NT2/D1 (cell line): ENCODE data around the gene HCRTR1.

ENCODE experiments used
- DNase-seq: peaks from one replicate; pipeline ENCODE4 v3.0.0-alpha.2; 2011; ENCODE audit warnings: low read depth, low spot score
- H3K27me3 ChIP-seq: 2 replicates; pipeline ENCODE4 v1.6.0; 2011; ENCODE audit warnings: mild to moderate bottlenecking; ENCODE audit not compliant: insufficient read length, insufficient read depth
- H3K36me3 ChIP-seq: 2 replicates; pipeline ENCODE4 v1.6.1; 2011; ENCODE audit warnings: mild to moderate bottlenecking, low read length, mixed read lengths; ENCODE audit not compliant: insufficient read depth, insufficient read length
- H3K4me1 ChIP-seq: 2 replicates; pipeline ENCODE4 v1.5.1; 2011; ENCODE audit not compliant: insufficient read depth, insufficient read length
- H3K4me3 ChIP-seq: 2 replicates; pipeline ENCODE4 v1.5.1; 2011; ENCODE audit warnings: low read depth; ENCODE audit not compliant: insufficient read length
- H3K9ac ChIP-seq: 2 replicates; pipeline ENCODE4 v1.6.0; 2011; ENCODE audit warnings: low read depth; ENCODE audit not compliant: insufficient read length
- H3K9me3 ChIP-seq: 2 replicates; pipeline ENCODE4 v1.5.1; 2011; ENCODE audit warnings: mild to moderate bottlenecking, low read length; ENCODE audit not compliant: insufficient read depth
- SUZ12 ChIP-seq: IDR thresholded peaks from 2 replicates; pipeline ENCODE4 v1.6.1; 2011; ENCODE audit not compliant: insufficient read length, insufficient read depth; ENCODE audit errors: extremely low read depth
- YY1 ChIP-seq: IDR thresholded peaks from 2 replicates; pipeline ENCODE4 v1.6.1; 2011; ENCODE audit not compliant: insufficient read length, insufficient read depth
- ZNF274 ChIP-seq: IDR thresholded peaks from 2 replicates; pipeline ENCODE4 v1.6.1; 2011; ENCODE audit warnings: mild to moderate bottlenecking, low read depth, low read length

Gene HCRTR1

DNA sequence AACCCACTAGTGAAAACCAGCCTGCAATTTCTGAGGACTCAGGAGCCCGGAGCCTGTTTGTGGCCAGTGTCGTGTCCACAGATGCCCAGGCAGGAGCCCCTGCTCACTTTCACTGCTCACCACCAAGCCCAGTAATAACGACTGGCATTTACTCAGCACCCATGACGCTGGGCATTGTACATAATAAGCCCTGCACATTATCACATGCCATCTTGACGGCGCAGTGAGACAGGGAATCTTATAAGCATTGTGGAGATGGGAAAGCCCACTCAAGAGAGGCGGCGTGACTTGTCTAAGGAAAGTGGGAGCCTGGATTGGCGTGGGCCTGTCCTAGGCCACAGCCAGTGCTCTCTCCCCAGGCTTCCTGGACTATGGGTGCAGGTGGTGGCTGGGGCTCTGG lies 55.9 kb downstream of the HCRTR1 start:
- Histone ChIP-seq H3K4me3 (no peak overlapping the region), H3K9me3 (no peaks in the 10 kb centered on the region), H3K4me1 (peaks cover 35% of the 10 kb centered on the region), H3K36me3 (no peaks in the 10 kb centered on the region), H3K9ac (no peak overlapping the region), H3K27me3 (peaks cover 3% of the 10 kb centered on the region)
- no peak for DNase-seq
- TF ChIP-seq ZNF274 (no peak), YY1 (no peak), SUZ12 (no peak)

DNA sequence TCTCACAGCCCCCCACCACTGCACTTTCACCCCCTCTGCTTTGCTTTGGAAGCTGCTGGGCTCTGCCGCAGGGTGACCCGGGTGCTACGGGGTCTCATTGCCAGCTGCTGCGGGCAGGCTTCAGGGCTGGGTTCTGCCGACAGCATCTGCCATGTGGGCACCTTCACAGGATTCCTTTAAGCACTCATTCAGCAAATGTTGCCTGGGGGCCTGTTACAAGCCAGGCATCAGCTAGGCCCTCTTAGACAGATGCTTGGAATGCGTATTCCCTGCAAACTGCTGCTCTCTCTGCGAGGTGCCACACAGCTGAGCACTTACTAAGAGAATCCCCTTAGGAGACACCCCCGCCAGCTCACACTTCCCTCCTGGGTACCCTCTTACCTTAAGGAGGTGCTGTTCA lies 57.1 kb downstream of the HCRTR1 start:
- Histone ChIP-seq H3K36me3 (no peaks in the 10 kb centered on the region), H3K9ac (no peak overlapping the region), H3K27me3 (no peaks in the 10 kb centered on the region), H3K4me3 (no peak overlapping the region), H3K4me1 (peaks cover 33% of the 10 kb centered on the region), H3K9me3 (no peaks in the 10 kb centered on the region)
- DNase-seq, result peak; percentile 47
- TF ChIP-seq YY1 (no peak), SUZ12 (no peak), ZNF274 (no peak)

GRCh38 chr1:31675161-31675560 lies 57.7 kb downstream of the HCRTR1 start:
- Histone ChIP-seq H3K27me3 (no peaks in the 10 kb centered on the region), H3K9ac (peak overlapping the region; percentile 1), H3K9me3 (no peaks in the 10 kb centered on the region), H3K4me1 (peaks cover 33% of the 10 kb centered on the region), H3K36me3 (no peaks in the 10 kb centered on the region), H3K4me3 (no peak overlapping the region)
- TF ChIP-seq ZNF274 (no peak), SUZ12 (no peak), YY1 (no peak)
- no peak for DNase-seq

GRCh38 chr1:31675756-31676155 lies 58.3 kb downstream of the HCRTR1 start:
- Histone ChIP-seq H3K27me3 (no peaks in the 10 kb centered on the region), H3K36me3 (peaks cover 2% of the 10 kb centered on the region), H3K4me1 (peaks cover 30% of the 10 kb centered on the region), H3K9me3 (no peaks in the 10 kb centered on the region), H3K4me3 (no peak overlapping the region), H3K9ac (no peak overlapping the region)
- no peak for DNase-seq
- TF ChIP-seq ZNF274, result no peak
- no peak for TF ChIP-seq SUZ12
- TF ChIP-seq YY1, result no peak
